HG02938 (cell line): ENCODE measurements around the gene NKTR.
A peak's percentile ranks its signal among the peaks of the same experiment; 100 is the strongest.
"Not testable (repeated sequence)": the region's sequence is repeated elsewhere in the genome, so short reads cannot be mapped to it uniquely, and the experiment has no call there.

ENCODE experiments used
- ATAC-seq: cut with Tn5 transposase; IDR thresholded peaks from one replicate; pipeline ENCODE4 v1.9.1; 2021; ENCODE audit warnings: mild to moderate bottlenecking, moderate library complexity; ENCODE audit not compliant: unreplicated experiment

NKTR gene

GRCh38 chr3:42600111-42600957, at the start of gene NKTR:
Gene NKTR, plus strand, starts transcription at chr3:42600686. Its CDS starts 321 bp downstream, at chr3:42601007.
- ATAC-seq, result peak; percentile 86

GRCh38 chr3:42552830-42553229, 47.7 kb upstream of the NKTR start:
- ATAC-seq, result no peak

GRCh38 chr3:42556089-42556632, 44.3 kb upstream of the NKTR start:
- peak; percentile 85 for ATAC-seq

GRCh38 chr3:42556817-42557216, 43.7 kb upstream of the NKTR start:
- not testable (repeated sequence) for ATAC-seq

- no peak for ATAC-seq
Measured at GRCh38 chr3:42557854-42558253, 42.6 kb upstream of the NKTR start.

GRCh38 chr3:42562047-42562907, 38.2 kb upstream of the NKTR start:
- no peak for ATAC-seq

- no peak for ATAC-seq
Measured at GRCh38 chr3:42569593-42570142, 30.8 kb upstream of the NKTR start.

GRCh38 chr3:42572278-42572677, 28.2 kb upstream of the NKTR start:
- ATAC-seq, result no peak

GRCh38 chr3:42575137-42575741, 25.2 kb upstream of the NKTR start:
- ATAC-seq, result no peak

- ATAC-seq, result no peak
Measured at GRCh38 chr3:42578054-42578453, 22.4 kb upstream of the NKTR start.

- not testable (repeated sequence) for ATAC-seq
Measured at GRCh38 chr3:42579346-42579745, 21.1 kb upstream of the NKTR start.

- ATAC-seq, result no peak
Measured at GRCh38 chr3:42581400-42581708, 19.1 kb upstream of the NKTR start.

GRCh38 chr3:42581709-42582473, 18.6 kb upstream of the NKTR start, which contains the start of gene SEC22C:
Gene SEC22C, minus strand, starts transcription at chr3:42581967. Its CDS starts 12,921 bp downstream, at chr3:42569046.
- peak; percentile 92 for ATAC-seq

GRCh38 chr3:42582474-42583070, 17.9 kb upstream of the NKTR start:
- no peak for ATAC-seq

- no peak for ATAC-seq
Measured at GRCh38 chr3:42588625-42589024, 11.9 kb upstream of the NKTR start.

- no peak for ATAC-seq
Measured at GRCh38 chr3:42589382-42590109, 10.9 kb upstream of the NKTR start.

- ATAC-seq, result no peak
Measured at GRCh38 chr3:42590989-42591756, 9.3 kb upstream of the NKTR start.

GRCh38 chr3:42591811-42592210, 8.7 kb upstream of the NKTR start:
- ATAC-seq, result no peak
